ENCODE results near the gene SPDYE5. TPM values are rescaled to one million over a fixed set of nuclear protein-coding genes. Genes with fewer than 3 reads are reported as not detected.

SPDYE5 gene
- total RNA-seq, 1 donor, result under 0.01 TPM

DNA sequence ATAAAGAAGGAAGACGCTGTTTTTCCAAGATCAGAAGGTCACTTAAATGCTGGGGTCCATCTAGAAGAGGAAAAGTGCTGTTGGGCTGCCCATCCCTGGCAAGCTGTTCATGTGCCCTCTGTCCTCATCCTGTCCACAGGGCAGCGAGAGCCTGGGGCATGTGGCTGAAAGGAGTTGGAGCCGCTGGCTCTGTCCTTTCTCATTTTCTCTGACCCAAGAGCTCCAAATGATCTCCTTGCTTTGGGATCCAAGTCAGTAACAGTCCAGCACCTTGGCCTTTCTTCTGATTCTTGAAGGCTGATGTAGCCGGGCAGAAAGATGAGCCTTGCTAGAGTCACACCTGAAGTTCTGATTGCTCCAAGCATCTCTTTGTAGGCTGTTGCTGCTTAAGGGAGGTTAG is 44.4 kb downstream of the SPDYE5 start:
- no peak for DNase-seq (ENCODE audit: insufficient read length, low spot score, missing footprints)
- Histone ChIP-seq H3K27ac (ENCODE audit: low read depth, low read length) (no peak overlapping the region), H3K4me2 (ENCODE audit: insufficient read depth, low read length) (no peak overlapping the region), H3K4me3 (ENCODE audit: insufficient read depth, low read length) (no peak overlapping the region), H3K4me1 (ENCODE audit: insufficient read depth, low read length) (peaks cover 12% of the 10 kb centered on the region), H4K20me1 (ENCODE audit: insufficient read depth, low read length) (no peaks in the 10 kb centered on the region), H3K9me3 (ENCODE audit: low read depth, low read length) (no peaks in the 10 kb centered on the region), H3K27me3 (ENCODE audit: insufficient read depth, low read length) (no peaks in the 10 kb centered on the region), H3K36me3 (ENCODE audit: insufficient read depth, low read length) (peaks cover 26% of the 10 kb centered on the region), H3K79me2 (ENCODE audit: insufficient read depth, low read length) (no peaks in the 10 kb centered on the region), H2AFZ (ENCODE audit: low read length) (no peak overlapping the region)
- TF ChIP-seq, protein P1, sequence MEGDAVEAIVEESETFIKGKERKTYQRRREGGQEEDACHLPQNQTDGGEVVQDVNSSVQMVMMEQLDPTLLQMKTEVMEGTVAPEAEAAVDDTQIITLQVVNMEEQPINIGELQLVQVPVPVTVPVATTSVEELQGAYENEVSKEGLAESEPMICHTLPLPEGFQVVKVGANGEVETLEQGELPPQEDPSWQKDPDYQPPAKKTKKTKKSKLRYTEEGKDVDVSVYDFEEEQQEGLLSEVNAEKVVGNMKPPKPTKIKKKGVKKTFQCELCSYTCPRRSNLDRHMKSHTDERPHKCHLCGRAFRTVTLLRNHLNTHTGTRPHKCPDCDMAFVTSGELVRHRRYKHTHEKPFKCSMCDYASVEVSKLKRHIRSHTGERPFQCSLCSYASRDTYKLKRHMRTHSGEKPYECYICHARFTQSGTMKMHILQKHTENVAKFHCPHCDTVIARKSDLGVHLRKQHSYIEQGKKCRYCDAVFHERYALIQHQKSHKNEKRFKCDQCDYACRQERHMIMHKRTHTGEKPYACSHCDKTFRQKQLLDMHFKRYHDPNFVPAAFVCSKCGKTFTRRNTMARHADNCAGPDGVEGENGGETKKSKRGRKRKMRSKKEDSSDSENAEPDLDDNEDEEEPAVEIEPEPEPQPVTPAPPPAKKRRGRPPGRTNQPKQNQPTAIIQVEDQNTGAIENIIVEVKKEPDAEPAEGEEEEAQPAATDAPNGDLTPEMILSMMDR (IDR thresholded peaks at IDR 0.05; ENCODE audit: extremely low read depth, low read depth, low read length), result no peak

DNA sequence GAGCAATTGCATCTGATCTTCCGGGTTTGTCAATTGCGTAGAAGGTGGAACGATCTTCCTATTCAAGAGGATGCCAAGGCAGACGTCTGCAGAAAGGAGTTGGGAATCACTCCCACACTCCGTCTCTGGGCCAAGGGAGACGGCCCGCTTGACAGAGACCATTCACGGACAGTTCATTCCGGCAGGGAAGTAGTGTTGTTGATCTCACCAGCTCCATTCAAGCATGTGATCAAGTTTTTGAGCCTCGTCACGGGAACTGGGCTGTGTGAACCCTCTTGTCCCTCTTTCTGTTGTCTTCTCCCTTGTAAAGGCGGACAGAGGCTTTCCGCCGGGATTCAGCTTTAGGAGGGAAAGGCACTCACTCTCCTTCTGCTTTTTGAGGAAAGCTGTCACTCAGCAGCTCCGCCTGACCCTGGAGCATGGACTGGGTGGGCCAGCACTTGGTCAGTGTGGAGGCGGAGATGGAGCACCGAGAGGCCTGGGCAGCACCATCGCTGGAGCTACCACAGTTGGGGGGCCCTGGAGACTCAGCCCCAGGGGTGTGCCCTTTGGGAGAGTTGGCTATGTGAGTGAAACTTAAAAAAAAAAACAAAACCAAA is 44.9 kb downstream of the SPDYE5 start:
- H3K4me2 ChIP-seq (ENCODE audit: insufficient read depth, low read length), result no peak overlapping the region
- H3K27ac ChIP-seq (ENCODE audit: low read depth, low read length), result no peak overlapping the region
- no peaks in the 10 kb centered on the region for H3K79me2 ChIP-seq (ENCODE audit: insufficient read depth, low read length)
- TF ChIP-seq, protein P1 (IDR thresholded peaks at IDR 0.05; ENCODE audit: extremely low read depth, low read depth, low read length), result no peak
- peaks cover 26% of the 10 kb centered on the region for H3K36me3 ChIP-seq (ENCODE audit: insufficient read depth, low read length)
- no peaks in the 10 kb centered on the region for H3K27me3 ChIP-seq (ENCODE audit: insufficient read depth, low read length)
- H4K20me1 ChIP-seq (ENCODE audit: insufficient read depth, low read length), result no peaks in the 10 kb centered on the region
- no peak for DNase-seq (ENCODE audit: insufficient read length, low spot score, missing footprints)
- no peaks in the 10 kb centered on the region for H3K9me3 ChIP-seq (ENCODE audit: low read depth, low read length)
- no peak overlapping the region for H3K4me3 ChIP-seq (ENCODE audit: insufficient read depth, low read length)
- peaks cover 12% of the 10 kb centered on the region for H3K4me1 ChIP-seq (ENCODE audit: insufficient read depth, low read length)
- no peak overlapping the region for H2AFZ ChIP-seq (ENCODE audit: low read length)

GRCh38 chr7:75537731-75538130 is 45.6 kb downstream of the SPDYE5 start:
- no peak overlapping the region for H2AFZ ChIP-seq (ENCODE audit: low read length)
- H3K4me3 ChIP-seq (ENCODE audit: insufficient read depth, low read length), result no peak overlapping the region

GRCh38 chr7:75546237-75547015 is 54.3 kb downstream of the SPDYE5 start:
- H3K27me3 ChIP-seq (ENCODE audit: insufficient read depth, low read length), result no peaks in the 10 kb centered on the region
- H3K27ac ChIP-seq (ENCODE audit: low read depth, low read length), result no peak overlapping the region
- no peak overlapping the region for H3K4me3 ChIP-seq (ENCODE audit: insufficient read depth, low read length)
- no peak overlapping the region for H2AFZ ChIP-seq (ENCODE audit: low read length)
- H3K36me3 ChIP-seq (ENCODE audit: insufficient read depth, low read length), result peaks cover 40% of the 10 kb centered on the region
- DNase-seq (ENCODE audit: insufficient read length, low spot score, missing footprints), result no peak
- no peaks in the 10 kb centered on the region for H4K20me1 ChIP-seq (ENCODE audit: insufficient read depth, low read length)
- H3K4me2 ChIP-seq (ENCODE audit: insufficient read depth, low read length), result no peak overlapping the region
- TF ChIP-seq, protein P1 (IDR thresholded peaks at IDR 0.05; ENCODE audit: extremely low read depth, low read depth, low read length), result no peak
- H3K4me1 ChIP-seq (ENCODE audit: insufficient read depth, low read length), result no peaks in the 10 kb centered on the region
- H3K79me2 ChIP-seq (ENCODE audit: insufficient read depth, low read length), result no peaks in the 10 kb centered on the region
- H3K9me3 ChIP-seq (ENCODE audit: low read depth, low read length), result no peaks in the 10 kb centered on the region

More at GRCh38 chr7:75537731-75538130, 45.6 kb downstream of the SPDYE5 start:
- no peaks in the 10 kb centered on the region for H3K9me3 ChIP-seq (ENCODE audit: low read depth, low read length)
- no peaks in the 10 kb centered on the region for H3K79me2 ChIP-seq (ENCODE audit: insufficient read depth, low read length)
- H4K20me1 ChIP-seq (ENCODE audit: insufficient read depth, low read length), result no peaks in the 10 kb centered on the region
- peaks cover 28% of the 10 kb centered on the region for H3K36me3 ChIP-seq (ENCODE audit: insufficient read depth, low read length)
- no peaks in the 10 kb centered on the region for H3K27me3 ChIP-seq (ENCODE audit: insufficient read depth, low read length)
- DNase-seq (ENCODE audit: insufficient read length, low spot score, missing footprints), result peak; percentile 14
- H3K4me1 ChIP-seq (ENCODE audit: insufficient read depth, low read length), result peaks cover 12% of the 10 kb centered on the region
- no peak overlapping the region for H3K4me2 ChIP-seq (ENCODE audit: insufficient read depth, low read length)
- TF ChIP-seq, protein P1 (IDR thresholded peaks at IDR 0.05; ENCODE audit: extremely low read depth, low read depth, low read length), result no peak
- H3K27ac ChIP-seq (ENCODE audit: low read depth, low read length), result no peak overlapping the region
